Measurements from ENCODE around the gene UBE2U. TPM values are rescaled to one million over a fixed set of nuclear protein-coding genes. Genes with fewer than 3 reads are reported as not detected.

Gene UBE2U
- total RNA-seq, 4 donors from 2014 or later: not detected

DNA sequence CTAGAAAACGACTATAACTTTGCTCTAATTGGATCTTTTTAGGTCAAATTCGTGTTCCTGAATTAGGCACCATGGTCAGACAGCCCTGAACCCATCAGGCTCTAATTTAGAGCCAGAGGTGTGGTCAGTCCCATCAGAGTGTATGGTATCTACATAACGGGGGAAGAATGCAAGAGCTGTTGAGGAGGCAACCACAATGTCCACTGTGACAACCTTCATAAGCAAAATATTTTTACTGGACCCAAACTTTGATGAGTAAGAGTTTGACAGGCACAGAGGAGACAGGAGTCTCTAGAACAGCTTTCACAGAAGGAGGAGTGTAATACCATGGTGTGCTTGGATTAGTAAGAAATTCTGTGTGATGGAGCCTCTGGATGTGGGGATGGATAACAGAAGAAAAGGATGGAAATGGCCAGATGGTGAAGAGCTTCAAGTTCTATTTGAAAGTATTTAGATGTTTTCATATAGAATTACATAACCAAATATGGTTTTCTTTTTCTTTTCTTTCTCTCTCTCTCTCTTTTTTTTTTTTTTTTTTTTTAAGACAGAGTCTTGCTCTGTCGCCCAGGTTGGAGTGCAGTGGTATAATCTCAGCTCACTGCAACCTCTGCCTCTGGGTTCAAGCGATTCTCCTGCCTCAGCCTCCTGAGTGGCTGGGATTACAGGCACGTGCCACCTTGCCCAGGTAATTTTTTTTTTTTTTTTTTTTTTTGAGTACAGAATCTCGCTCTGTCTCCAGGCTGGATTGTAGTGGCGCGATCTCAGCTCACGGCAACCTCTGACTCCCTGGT is 24.9 kb downstream of the UBE2U start:
- WGBS, 2 donors: 81 to 83% methylated on average over 10 of the region's 10 CpGs
- intact Hi-C loops (cut with DNase I; ENCODE audit: low total_unique reads): no loop called here
- no peak for DNase-seq (ENCODE audit: low spot score in 2 of 2)
- no peak for TF ChIP-seq POLR2A (IDR thresholded peaks at IDR 0.05)
- TF ChIP-seq, protein P1, sequence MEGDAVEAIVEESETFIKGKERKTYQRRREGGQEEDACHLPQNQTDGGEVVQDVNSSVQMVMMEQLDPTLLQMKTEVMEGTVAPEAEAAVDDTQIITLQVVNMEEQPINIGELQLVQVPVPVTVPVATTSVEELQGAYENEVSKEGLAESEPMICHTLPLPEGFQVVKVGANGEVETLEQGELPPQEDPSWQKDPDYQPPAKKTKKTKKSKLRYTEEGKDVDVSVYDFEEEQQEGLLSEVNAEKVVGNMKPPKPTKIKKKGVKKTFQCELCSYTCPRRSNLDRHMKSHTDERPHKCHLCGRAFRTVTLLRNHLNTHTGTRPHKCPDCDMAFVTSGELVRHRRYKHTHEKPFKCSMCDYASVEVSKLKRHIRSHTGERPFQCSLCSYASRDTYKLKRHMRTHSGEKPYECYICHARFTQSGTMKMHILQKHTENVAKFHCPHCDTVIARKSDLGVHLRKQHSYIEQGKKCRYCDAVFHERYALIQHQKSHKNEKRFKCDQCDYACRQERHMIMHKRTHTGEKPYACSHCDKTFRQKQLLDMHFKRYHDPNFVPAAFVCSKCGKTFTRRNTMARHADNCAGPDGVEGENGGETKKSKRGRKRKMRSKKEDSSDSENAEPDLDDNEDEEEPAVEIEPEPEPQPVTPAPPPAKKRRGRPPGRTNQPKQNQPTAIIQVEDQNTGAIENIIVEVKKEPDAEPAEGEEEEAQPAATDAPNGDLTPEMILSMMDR (IDR thresholded peaks at IDR 0.05): no peak
- H3K4me3 ChIP-seq (ENCODE audit: low read depth, poor library complexity, severe bottlenecking): no peak overlapping the region

- TF ChIP-seq, protein P1 (IDR thresholded peaks at IDR 0.05): no peak
- 86 to 91% methylated on average over 3 of the region's 3 CpGs for WGBS, 2 donors
- intact Hi-C loops (cut with DNase I; ENCODE audit: low total_unique reads): no loop called here
These were observed 25.9 kb downstream of the UBE2U start for GRCh38 chr1:64229307-64229706.

GRCh38 chr1:64231153-64231552 is 27.7 kb downstream of the UBE2U start:
- WGBS, 2 donors: 40 to 51% methylated on average over 4 of the region's 4 CpGs
- H3K4me3 ChIP-seq (ENCODE audit: low read depth, poor library complexity, severe bottlenecking): no peak overlapping the region
- TF ChIP-seq, protein P1 (IDR thresholded peaks at IDR 0.05): no peak
- TF ChIP-seq POLR2A (IDR thresholded peaks at IDR 0.05): no peak
- intact Hi-C loops (cut with DNase I; ENCODE audit: low total_unique reads): no loop called here
- DNase-seq (ENCODE audit: low spot score in 2 of 2): no peak

More at GRCh38 chr1:64229307-64229706, 25.9 kb downstream of the UBE2U start:
- H3K4me3 ChIP-seq (ENCODE audit: low read depth, poor library complexity, severe bottlenecking): no peak overlapping the region
- no peak for DNase-seq (ENCODE audit: low spot score in 2 of 2)

DNA sequence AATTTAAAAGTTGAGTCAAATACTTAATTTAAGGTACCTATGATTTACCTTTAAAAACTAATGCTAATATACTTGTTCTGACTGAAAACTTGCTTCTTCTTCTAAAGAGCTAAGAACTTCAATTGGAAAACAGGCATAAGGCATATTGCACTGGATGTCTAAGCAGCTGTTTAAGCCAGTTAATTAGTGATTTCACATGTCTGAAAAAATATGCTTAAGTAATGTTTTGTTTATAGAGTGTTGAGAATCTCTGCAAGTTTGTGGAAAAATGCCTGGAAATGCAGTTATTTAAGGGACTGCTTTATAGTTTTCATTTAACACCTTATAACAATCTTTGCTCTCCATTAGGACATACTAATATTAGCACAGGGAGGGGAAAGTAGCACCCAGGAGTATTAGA is 28.2 kb downstream of the UBE2U start:
- intact Hi-C loops (cut with DNase I; ENCODE audit: low total_unique reads): no loop called here
- DNase-seq (ENCODE audit: low spot score in 2 of 2): no peak
- no peak for TF ChIP-seq POLR2A (IDR thresholded peaks at IDR 0.05)
- TF ChIP-seq, protein P1 (IDR thresholded peaks at IDR 0.05): no peak
- H3K4me3 ChIP-seq (ENCODE audit: low read depth, poor library complexity, severe bottlenecking): no peak overlapping the region

GRCh38 chr1:64234714-64235113 is 31.3 kb downstream of the UBE2U start:
- DNase-seq (ENCODE audit: low spot score in 2 of 2): no peak
- intact Hi-C loops (cut with DNase I; ENCODE audit: low total_unique reads): loop anchor here (5.0 kb wide), 1 partner anchor 97 kb away; no protein-coding TSS in a partner anchor
- no peak overlapping the region for H3K4me3 ChIP-seq (ENCODE audit: low read depth, poor library complexity, severe bottlenecking)
- TF ChIP-seq, protein P1 (IDR thresholded peaks at IDR 0.05): no peak
- no peak for TF ChIP-seq POLR2A (IDR thresholded peaks at IDR 0.05)

- no peak for TF ChIP-seq POLR2A (IDR thresholded peaks at IDR 0.05)
- TF ChIP-seq, protein P1 (IDR thresholded peaks at IDR 0.05): no peak
- DNase-seq (ENCODE audit: low spot score in 2 of 2): no peak
- intact Hi-C loops (cut with DNase I; ENCODE audit: low total_unique reads): loop anchor here (5.0 kb wide), 1 partner anchor 98 kb away; no protein-coding TSS in a partner anchor
- H3K4me3 ChIP-seq (ENCODE audit: low read depth, poor library complexity, severe bottlenecking): no peak overlapping the region
These were observed 31.8 kb downstream of the UBE2U start for GRCh38 chr1:64235181-64235580.
